H1 (cell line): ENCODE measurements around the gene LAD1. TPM values are rescaled to one million over a fixed set of nuclear protein-coding genes. Genes with fewer than 3 reads are reported as not detected.

ENCODE experiments used
- ATF3 ChIP-seq: IDR thresholded peaks from 2 replicates; pipeline ENCODE4 v1.6.1; 2011; ENCODE audit warnings: low read depth, mild to moderate bottlenecking, low read length; ENCODE audit not compliant: insufficient read depth
- BRCA1 ChIP-seq: IDR thresholded peaks from 2 replicates; pipeline ENCODE4 v1.6.1; 2012; ENCODE audit warnings: low read depth, low read length, improper control_type of control experiment
- TAF1 ChIP-seq: IDR thresholded peaks from 2 replicates; pipeline ENCODE4 v1.6.1; 2011; ENCODE audit warnings: mild to moderate bottlenecking, low read depth, low read length
- ZNF274 ChIP-seq: IDR thresholded peaks from 2 replicates; pipeline ENCODE4 v1.7.0; 2012; ENCODE audit warnings: low read length, borderline replicate concordance; ENCODE audit errors: extremely low read depth
- polyA plus RNA-seq, 7 experiments: library from polyadenylated mRNA; depleted of rRNA in 3 of 7; stranded (reverse) in 5 of 7; unstranded in 2 of 7; fragments of >200 nt in 5 of 7; fragments of 200-250 nt in 2 of 7; gene quantifications; 1 replicate in 5 of 7; 2 replicates in 1 of 7; 4 replicates in 1 of 7; pipeline versions ENCODE4 v1.2.1 to v1.2.3, GENCODE V29; 2011 to 2013; ENCODE audit warnings: missing spikeins in 2 of 7, mixed read lengths in 2 of 7
- total RNA-seq: library from RNA; stranded (reverse); fragmentation: NEBNext Ultra II Directional; extraction: Animal tissue kit (Norgen Biotek cat#: 25700); gene quantifications from 2 replicates; pipeline ENCODE4 v1.2.1, GENCODE V29; 2021

Gene LAD1
- total and polyA plus RNA-seq, 2 of the 8 experiments (the other 6 are each of a cell fraction or from before 2014, with no cell fraction given), result 9.3 to 32.8 TPM

- TF ChIP-seq ATF3, result no peak
- no peak for TF ChIP-seq ZNF274
- no peak for TF ChIP-seq TAF1
- no peak for TF ChIP-seq BRCA1
- TF ChIP-seq, all 59 proteins: peak for 0
Measured at GRCh38 chr1:201365251-201365650, 33.9 kb downstream of the LAD1 start (continued).
